ENCODE results near the gene PRKAR2B. TPM values are rescaled to one million over a fixed set of nuclear protein-coding genes. Genes with fewer than 3 reads are reported as not detected.

Gene PRKAR2B
- total and polyA plus RNA-seq, 9 donors = 24.2 to 84.9 (median 43.7) TPM

DNA sequence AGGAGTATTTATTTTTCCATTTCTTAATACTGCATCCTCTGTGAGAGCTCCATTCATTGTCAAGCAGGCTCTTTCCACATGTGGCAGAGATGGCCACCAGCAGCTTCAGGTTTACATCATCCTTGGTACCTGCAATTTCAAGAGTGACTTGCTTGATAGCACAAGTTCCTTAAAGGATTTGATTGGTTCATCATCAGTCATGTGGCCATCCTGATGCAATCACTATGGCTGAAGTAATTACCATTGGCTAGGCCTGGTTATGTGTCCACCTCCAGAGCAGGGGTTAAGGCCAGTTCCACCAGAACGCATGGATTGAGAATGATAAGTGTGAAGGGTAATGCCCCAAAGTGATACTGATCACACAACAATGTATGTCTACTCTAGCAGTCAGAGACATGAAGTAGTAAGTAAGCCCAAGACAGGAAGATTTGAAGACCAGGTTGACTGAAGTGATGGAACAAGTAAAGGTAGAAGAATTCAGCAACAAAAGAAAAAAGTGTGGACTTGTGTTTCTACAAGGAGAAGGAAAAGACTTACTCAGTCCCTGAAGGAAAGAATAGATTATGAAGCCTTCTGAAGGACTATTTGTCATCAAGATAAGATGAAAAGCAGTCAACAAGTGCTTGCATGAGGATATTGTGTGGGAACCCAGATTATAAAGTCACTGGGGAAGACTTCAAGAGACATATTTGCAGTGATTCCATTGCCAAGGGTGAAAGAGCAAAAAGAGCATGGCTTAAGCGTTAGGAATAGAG is 26.4 kb upstream of the PRKAR2B start:
- no peaks in the 10 kb centered on the region for H3K4me1 ChIP-seq (ENCODE audit: insufficient read depth)
- 55 to 67% (median 67%) methylated on average over 2 of the region's 2 CpGs for WGBS, 3 donors
- no peak for DNase-seq
- H3K9me3 ChIP-seq = peaks cover 5% of the 10 kb centered on the region in 2 donors
- intact Hi-C loops (cut with DNase I) = no loop called here
- no peaks in the 10 kb centered on the region for H3K36me3 ChIP-seq
- TF ChIP-seq, protein P1, sequence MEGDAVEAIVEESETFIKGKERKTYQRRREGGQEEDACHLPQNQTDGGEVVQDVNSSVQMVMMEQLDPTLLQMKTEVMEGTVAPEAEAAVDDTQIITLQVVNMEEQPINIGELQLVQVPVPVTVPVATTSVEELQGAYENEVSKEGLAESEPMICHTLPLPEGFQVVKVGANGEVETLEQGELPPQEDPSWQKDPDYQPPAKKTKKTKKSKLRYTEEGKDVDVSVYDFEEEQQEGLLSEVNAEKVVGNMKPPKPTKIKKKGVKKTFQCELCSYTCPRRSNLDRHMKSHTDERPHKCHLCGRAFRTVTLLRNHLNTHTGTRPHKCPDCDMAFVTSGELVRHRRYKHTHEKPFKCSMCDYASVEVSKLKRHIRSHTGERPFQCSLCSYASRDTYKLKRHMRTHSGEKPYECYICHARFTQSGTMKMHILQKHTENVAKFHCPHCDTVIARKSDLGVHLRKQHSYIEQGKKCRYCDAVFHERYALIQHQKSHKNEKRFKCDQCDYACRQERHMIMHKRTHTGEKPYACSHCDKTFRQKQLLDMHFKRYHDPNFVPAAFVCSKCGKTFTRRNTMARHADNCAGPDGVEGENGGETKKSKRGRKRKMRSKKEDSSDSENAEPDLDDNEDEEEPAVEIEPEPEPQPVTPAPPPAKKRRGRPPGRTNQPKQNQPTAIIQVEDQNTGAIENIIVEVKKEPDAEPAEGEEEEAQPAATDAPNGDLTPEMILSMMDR (IDR thresholded peaks at IDR 0.05) = no peak
- no peak for TF ChIP-seq EP300 (IDR thresholded peaks at IDR 0.05)
- no peak for TF ChIP-seq POLR2A (IDR thresholded peaks at IDR 0.05)
- no peak overlapping the region for H3K4me3 ChIP-seq
- no peak overlapping the region for H3K27ac ChIP-seq
- H3K27me3 ChIP-seq = no peaks in the 10 kb centered on the region

DNA sequence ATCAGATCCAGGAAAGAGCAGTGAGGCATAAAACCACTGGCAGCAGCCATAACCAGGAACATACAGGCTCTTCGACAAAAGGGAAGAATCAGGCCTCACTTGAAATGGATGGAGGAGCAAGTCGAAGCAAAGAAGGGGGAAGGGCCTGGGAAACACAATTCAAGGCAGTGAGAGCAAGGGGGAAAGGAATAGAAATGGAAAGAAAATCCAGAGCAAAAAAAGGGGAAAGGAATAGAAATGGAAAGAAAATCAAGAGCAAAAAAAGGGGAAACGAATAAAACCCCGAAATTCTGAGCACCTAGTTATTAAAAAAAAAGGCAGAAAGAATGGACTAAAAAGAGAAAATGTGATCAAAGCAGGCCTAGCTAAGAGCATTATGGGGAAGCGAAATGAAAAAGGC is 24.1 kb upstream of the PRKAR2B start:
- Histone ChIP-seq H3K4me3 (no peak overlapping the region), H3K27ac (no peak overlapping the region), H3K27me3 (no peaks in the 10 kb centered on the region), H3K9me3 (peaks cover 7% of the 10 kb centered on the region in 2 donors), H3K36me3 (no peaks in the 10 kb centered on the region), H3K4me1 (ENCODE audit: insufficient read depth) (no peaks in the 10 kb centered on the region)
- intact Hi-C loops (cut with DNase I) = no loop called here
- no peak for DNase-seq
- 90 to 98% (median 96%) methylated on average over 5 of the region's 5 CpGs for WGBS, 3 donors
- TF ChIP-seq EP300 (IDR thresholded peaks at IDR 0.05) (no peak), POLR2A (IDR thresholded peaks at IDR 0.05) (no peak)
- TF ChIP-seq, protein P1 (IDR thresholded peaks at IDR 0.05) = no peak

DNA sequence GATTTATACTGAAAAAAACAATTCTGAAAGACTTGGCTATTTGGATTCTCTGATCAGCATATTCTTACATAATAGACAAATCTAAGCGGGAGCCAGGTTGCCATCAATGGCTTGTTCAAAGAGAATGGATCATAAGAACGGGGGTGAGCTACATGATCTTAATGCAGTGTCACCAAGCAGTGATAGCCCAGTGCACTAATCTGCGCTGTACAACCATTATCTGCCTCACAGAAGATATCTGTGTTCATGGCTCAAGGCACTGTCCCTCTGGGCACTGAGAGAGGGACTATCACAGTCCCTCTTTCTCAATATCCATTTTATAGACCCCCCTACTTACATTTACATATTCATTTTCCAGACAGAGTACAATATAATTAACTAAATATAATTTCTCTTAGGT is 22.9 kb upstream of the PRKAR2B start:
- Histone ChIP-seq H3K27ac (no peak overlapping the region), H3K4me3 (no peak overlapping the region), H3K4me1 (ENCODE audit: insufficient read depth) (no peaks in the 10 kb centered on the region), H3K27me3 (no peaks in the 10 kb centered on the region), H3K9me3 (peaks cover 7% of the 10 kb centered on the region in 2 donors), H3K36me3 (no peaks in the 10 kb centered on the region)
- 95 to 98% (median 96%) methylated on average over 3 of the region's 3 CpGs for whole genome bisulfite sequencing, 3 donors
- TF ChIP-seq POLR2A (IDR thresholded peaks at IDR 0.05) (no peak), EP300 (IDR thresholded peaks at IDR 0.05) (no peak)
- TF ChIP-seq, protein P1 (IDR thresholded peaks at IDR 0.05) = no peak
- intact Hi-C loops (cut with DNase I) = no loop called here
- DNase-seq = no peak

DNA sequence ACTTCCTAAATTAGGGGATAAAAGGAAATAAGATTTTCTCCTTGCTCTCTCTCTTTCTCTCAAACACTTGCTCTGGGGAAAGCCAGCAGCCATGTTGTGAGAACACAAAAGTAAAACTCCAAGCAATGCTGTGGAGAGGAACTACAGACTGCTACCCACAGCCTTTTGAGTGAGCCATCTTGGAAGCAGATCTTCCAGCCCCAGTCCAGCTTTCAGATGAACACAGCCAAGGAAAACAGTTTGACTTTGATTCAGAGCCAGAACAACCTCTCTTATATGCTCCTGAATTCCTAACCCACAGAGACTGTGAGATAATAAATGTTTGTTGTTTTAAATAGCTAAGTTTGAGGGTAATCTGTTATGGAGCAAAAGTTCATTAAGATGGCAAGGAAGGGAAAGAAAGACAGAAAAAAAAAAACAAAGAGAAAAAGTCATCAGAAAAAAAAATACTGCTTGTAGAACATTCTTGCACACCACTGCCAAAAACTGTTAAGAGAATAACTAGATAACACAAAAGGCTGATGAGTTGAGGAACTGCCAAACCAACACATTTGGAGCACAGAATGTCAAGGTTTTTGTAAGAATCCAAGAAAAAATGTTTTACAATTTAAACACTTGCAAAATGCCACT is 20.9 kb upstream of the PRKAR2B start:
- Histone ChIP-seq H3K36me3 (no peaks in the 10 kb centered on the region), H3K9me3 (peaks cover 7% of the 10 kb centered on the region in 2 donors), H3K4me1 (ENCODE audit: insufficient read depth) (no peaks in the 10 kb centered on the region), H3K4me3 (no peak overlapping the region), H3K27ac (peak overlapping the region in 1 of 2 donors; percentile 3), H3K27me3 (no peaks in the 10 kb centered on the region)
- intact Hi-C loops (cut with DNase I) = no loop called here
- TF ChIP-seq, protein P1 (IDR thresholded peaks at IDR 0.05) = no peak
- no peak for TF ChIP-seq POLR2A (IDR thresholded peaks at IDR 0.05)
- no peak for TF ChIP-seq EP300 (IDR thresholded peaks at IDR 0.05)
- DNase-seq = no peak
